SW 1271 (cell line): ENCODE data around the gene MMS19.
A peak's percentile ranks its signal among the peaks of the same experiment; 100 is the strongest.
"Not testable (repeated sequence)": the region's sequence is repeated elsewhere in the genome, so short reads cannot be mapped to it uniquely, and the experiment has no call there.

Source experiments
- DNase-seq, 2 experiments: peaks; one replicate each; lab custom pipeline; 2025; lab: John Stamatoyannopoulos, UW

The MMS19 gene

DNA sequence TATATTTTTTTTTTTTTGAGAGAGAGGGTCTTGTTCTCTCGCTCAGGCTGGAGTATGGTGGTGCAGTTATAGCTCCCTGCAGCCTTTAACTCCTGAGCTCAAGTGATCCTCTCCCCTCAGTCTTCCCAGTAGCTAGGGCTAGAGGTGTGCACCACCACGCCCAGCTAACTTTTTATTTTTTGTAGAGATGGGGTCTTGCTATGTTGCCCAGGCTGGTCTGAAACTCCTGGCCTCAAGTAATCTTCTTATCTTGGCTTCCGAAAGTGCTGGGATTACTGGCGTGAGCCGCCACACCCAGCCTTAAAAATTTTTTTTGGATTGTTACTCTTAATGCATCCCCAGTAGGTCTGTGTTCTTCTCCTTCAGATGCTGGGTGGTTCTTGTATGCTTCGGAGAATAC lies 4.7 kb upstream of the MMS19 start:
- DNase-seq, result no peak

- no peak for DNase-seq
These were observed 2.0 kb upstream of the MMS19 start for GRCh38 chr10:97500297-97500575.

DNA sequence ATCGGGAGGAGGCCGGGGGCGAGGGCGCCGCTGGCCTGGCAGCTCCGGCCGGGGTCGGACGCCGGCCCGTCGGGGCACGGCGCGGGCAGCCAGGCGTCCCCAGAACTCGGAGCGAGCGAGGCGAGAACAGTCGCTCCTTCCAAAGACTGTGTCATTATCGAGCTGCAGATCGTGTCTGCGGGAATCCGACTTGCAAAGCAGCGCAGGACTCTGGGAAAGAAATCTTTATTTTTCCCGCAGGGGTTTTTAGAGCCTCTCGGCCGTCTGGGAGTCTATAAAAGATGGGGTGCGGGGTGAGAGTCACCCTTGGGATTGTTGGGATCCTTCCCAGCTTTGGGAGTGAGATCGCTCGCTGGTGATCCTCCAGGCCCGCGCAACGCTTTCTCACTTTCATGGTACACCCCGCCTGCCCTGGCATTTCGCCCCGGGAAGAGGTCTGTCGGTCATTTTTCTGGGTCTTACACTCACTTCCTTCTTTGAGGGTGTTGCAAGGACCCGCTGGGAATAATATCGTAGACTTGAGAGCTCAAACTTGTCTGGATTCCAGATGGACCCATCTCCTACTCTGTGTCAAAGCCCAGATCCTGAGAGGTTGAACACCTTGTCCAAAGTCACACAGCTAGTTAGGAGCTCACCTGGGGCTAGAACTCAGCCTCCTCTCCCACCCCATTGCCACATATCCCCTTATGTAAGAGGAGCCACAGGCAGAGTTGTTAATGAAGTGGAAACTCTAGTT lies 1.5 kb upstream of the MMS19 start:
- DNase-seq, result no peak

GRCh38 chr10:97498841-97499560 lies 779 bp upstream of the MMS19 start, which contains the start of gene UBTD1:
UBTD1 (plus strand) TSS chr10:97498924; CDS start chr10:97499204, 280 bp downstream.
- DNase-seq, result no peak

- peak; percentile 53 to 86 for DNase-seq
These were observed 598 bp downstream of the MMS19 start for GRCh38 chr10:97497572-97498075.

GRCh38 chr10:97494863-97495506 lies 3.2 kb downstream of the MMS19 start:
- no peak for DNase-seq

DNA sequence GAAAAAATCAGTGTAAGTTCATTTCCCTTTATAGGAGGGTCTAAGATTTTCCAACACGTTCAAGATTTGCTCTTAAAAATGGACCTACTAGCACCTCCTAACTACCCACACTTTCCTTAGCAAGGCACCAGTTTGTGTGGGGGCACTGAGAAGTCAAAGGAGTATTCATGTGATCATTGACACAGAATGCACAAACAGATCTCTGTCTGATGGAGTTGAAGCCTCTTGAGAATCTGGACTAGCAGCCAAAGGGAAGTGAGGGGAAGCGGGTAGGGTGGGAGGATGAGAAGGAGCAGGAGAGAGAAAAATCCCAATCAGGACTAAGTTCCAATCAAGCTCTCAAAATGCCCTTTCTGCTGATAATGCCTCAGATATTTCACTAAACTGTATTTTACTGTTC lies 4.1 kb downstream of the MMS19 start:
- no peak for DNase-seq

DNA sequence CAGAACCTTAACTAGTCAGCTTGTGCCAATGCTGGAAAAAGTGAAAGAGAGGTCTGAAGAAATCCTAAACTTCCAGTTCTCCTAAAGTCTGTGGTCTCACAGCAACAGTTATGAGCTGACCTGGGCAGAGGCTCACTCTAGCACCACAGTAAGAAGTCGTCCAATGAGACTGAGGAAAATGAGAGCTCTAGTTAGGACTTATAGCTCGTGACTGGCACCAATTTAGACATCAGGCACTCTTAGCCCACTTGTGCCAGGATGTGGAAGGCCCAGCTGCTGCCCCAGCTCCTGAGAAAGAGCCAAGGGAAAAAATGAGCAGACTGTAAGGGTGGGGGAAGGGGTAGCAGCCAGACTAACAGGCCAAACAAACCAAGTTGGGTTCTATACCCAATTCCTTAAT lies 7.6 kb downstream of the MMS19 start:
- no peak for DNase-seq

GRCh38 chr10:97485647-97486281 lies 12.5 kb downstream of the MMS19 start:
- no peak for DNase-seq

DNA sequence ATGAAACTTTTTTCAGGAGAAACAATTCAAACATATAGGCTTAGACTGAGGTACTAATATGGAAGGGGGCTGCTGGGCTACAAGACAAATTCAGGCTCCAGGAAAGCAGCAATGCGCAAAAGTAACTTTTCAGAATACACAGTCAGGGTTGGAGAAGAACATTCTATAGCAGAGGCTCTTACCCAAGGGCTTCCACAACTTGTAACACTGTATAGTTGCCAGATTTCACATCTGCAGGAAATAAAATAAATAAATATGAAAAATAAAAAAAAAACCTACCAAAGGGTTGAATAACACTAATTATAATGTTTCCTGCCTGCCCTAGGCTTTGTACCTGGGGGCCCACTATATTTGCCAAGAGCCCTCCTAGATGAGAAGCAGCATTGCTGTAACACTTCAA lies 14.3 kb downstream of the MMS19 start:
- DNase-seq, result no peak

- no peak for DNase-seq
These were observed 14.7 kb downstream of the MMS19 start for GRCh38 chr10:97483506-97483905.

DNA sequence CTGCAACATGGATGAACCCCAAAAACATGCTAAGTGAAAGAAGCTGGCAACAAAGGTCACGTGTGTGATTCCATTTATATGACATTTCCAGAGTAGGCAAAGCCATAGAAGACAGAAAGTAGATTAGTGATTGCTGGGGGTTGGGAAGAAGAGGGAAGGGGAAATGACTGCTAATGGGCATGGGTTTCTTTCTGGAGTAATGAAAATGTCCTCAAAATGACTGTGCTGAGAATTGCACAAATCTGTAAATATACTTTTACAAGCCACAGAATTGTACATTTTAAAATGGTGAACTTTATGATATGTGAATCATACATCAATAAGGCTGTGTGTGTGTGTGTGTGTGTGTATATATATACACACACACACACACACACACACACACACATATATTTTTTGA lies 15.8 kb downstream of the MMS19 start:
- no peak for DNase-seq

DNA sequence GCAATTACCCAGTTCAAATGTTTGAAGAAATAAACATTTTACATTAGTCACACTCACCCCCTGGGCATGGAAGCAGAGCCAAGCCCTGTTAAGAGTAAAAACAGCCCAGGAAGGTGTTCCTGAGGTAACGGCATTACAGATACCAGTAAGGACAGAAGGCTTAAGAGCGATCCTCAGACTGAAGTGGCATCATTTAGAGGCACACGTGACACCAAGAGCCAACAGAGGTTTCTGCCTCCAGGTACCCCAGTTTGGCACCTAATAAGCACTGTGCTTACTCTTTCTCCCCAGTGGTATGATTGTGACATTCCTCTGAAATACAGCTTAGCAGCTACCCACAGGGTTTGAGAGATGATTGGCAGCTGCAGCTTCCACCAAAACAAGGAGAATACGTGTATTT lies 17.2 kb downstream of the MMS19 start:
- DNase-seq, result no peak

GRCh38 chr10:97479939-97480338 lies 18.3 kb downstream of the MMS19 start:
- DNase-seq, result no peak

- peak in 1 of 2 experiments; percentile 15 for DNase-seq
These were observed 18.8 kb downstream of the MMS19 start for GRCh38 chr10:97479410-97479809.

DNA sequence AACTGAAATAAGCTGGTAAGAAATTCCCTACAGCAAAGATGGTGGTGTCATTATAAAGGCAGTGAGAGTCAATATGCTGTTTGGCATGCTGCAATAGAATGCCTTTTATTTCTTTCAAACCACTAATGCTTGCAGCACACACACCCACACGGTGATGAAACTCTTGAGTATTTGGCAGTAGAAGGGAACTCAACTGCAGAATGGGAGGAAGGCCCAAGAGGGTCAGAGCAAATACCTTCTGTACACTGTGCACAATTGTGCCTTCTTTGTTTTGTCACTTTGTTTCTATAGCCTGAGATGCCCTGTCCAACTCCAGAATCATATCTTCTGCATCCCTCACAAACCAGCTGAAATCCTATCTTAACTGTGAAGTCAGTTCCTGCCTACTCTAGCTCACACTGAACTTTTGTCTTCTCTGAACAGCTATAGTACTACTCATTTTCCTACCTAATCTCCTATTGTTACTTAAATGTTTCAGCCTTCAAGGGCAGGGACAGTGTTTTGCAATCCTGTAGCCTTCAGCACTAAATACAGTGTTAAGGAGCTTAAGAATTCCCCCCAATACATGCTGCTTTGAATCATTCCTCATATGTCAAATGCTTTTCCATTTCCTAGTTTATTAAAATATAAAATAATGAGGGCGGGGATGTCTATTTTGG lies 22.2 kb downstream of the MMS19 start:
- no peak for DNase-seq

DNA sequence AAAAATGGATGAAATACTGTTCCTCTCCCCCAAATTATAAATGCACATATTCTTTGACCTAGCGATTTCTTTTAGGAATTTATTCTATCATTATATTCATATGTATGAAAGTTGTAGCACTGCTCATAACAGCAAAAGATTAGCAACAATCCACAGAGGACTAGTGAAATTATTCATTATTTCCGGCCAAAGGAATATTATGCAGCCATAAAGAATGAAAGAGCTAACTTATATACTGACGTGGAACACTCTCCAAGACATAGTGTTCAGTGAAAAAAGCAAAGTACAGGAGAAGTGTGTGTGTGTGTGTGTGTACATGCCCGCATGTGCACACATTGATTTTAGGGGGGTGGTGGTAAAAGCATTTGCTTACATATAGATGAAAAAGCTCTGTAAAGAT lies 23.3 kb downstream of the MMS19 start:
- DNase-seq, result no peak

- not testable (repeated sequence) for DNase-seq
These were observed 29.4 kb downstream of the MMS19 start for GRCh38 chr10:97468781-97469180.

GRCh38 chr10:97468162-97468561 lies 30.1 kb downstream of the MMS19 start:
- DNase-seq, result no peak

DNA sequence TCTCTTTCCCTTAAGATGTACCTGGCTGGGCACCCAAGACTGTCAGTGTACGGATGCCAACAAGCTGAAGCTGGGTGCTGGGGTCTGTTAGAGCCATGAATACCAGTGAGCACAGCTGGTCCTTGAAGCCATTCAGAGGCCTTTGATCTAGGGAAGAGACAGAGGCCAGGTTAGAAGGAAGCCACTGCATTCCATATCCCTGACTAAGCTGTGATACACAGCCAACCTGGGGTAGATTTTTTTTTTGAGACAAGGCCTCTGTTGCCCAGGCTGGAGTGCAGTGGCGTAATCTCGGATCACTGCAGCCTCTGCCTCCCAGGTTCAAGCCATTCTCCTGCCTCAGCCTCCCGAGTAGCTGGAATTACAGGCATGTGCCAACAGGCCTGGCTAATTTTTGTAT lies 31.5 kb downstream of the MMS19 start:
- DNase-seq, result peak in 1 of 2 experiments; percentile 41

GRCh38 chr10:97465982-97466381 lies 32.2 kb downstream of the MMS19 start:
- DNase-seq, result no peak

- DNase-seq, result no peak
These were observed 34.0 kb downstream of the MMS19 start for GRCh38 chr10:97464226-97464625.
